ENCODE results near the gene SARDH.

DNA sequence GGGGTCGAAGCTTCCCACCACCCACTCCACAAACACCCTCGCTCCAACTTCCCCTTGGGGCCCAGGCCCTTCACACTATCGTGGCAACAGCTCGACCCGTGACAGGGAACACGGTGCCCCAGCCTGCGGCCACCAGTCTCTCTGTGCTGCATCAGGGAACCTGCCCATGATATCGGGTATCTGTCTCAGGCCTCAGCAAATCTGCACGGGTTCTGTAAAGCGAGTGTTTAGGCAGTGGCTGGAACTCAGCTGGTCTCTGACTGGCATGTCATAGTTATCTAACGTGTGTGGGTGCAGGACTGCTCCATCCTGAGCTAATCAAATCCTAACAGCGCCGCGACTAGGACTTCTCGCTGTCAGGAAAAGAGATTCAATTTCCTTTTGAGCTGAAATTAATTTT lies 59.1 kb downstream of the SARDH start:
- TF ChIP-seq POLR2A (IDR thresholded peaks at IDR 0.05) (no peak), EP300 (IDR thresholded peaks at IDR 0.05) (no peak), POLR2AphosphoS5 (IDR thresholded peaks at IDR 0.05) (no peak)
- TF ChIP-seq, protein P1, sequence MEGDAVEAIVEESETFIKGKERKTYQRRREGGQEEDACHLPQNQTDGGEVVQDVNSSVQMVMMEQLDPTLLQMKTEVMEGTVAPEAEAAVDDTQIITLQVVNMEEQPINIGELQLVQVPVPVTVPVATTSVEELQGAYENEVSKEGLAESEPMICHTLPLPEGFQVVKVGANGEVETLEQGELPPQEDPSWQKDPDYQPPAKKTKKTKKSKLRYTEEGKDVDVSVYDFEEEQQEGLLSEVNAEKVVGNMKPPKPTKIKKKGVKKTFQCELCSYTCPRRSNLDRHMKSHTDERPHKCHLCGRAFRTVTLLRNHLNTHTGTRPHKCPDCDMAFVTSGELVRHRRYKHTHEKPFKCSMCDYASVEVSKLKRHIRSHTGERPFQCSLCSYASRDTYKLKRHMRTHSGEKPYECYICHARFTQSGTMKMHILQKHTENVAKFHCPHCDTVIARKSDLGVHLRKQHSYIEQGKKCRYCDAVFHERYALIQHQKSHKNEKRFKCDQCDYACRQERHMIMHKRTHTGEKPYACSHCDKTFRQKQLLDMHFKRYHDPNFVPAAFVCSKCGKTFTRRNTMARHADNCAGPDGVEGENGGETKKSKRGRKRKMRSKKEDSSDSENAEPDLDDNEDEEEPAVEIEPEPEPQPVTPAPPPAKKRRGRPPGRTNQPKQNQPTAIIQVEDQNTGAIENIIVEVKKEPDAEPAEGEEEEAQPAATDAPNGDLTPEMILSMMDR (IDR thresholded peaks at IDR 0.05), result no peak
